Tibial nerve (tissue), 4 donors: Measurements from ENCODE around the gene SCFD1.

Experiments used
- EP300 ChIP-seq, 2 donors: sonication (generic); formaldehyde crosslinking; IDR thresholded peaks; one replicate each; pipeline ENCODE4 v1.6.1; 2017; ENCODE audit warnings: antibody characterized with exemption in 2 of 2, mild to moderate bottlenecking in 1 of 2
- POLR2A ChIP-seq, 2 donors: fragments of 450-650 bp; IDR thresholded peaks; one replicate each; pipeline ENCODE4 v1.6.1; 2017; ENCODE audit warnings: antibody characterized with exemption in 2 of 2, mild to moderate bottlenecking in 2 of 2, moderate library complexity in 2 of 2
- TF ChIP-seq, protein P1 (sequence below), 5 experiments: fragments of 200-600 bp in 3 of 5; fragments of 450-650 bp in 2 of 5; sonication (generic) in 3 of 5; IDR thresholded peaks; one replicate each; pipeline ENCODE4 v1.5.1; 2016 to 2019; ENCODE audit warnings: antibody characterized with exemption in 5 of 5, mild to moderate bottlenecking in 3 of 5, moderate library complexity in 2 of 5

DNA sequence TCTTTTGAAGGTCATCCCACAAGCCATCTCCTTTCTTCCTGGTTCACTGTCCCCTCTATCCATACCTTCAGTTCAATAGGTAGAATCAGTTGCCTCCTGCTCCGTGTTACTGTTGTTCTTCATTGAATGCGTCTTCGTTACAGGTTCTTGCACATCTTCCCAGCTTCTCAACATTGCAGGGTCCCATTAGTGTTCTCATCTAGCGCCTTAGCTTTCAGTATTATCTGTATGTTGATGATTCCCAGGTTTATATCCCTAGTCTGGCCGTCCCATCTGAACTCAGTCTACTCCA is 2.0 kb downstream of the SCFD1 start:
- TF ChIP-seq, protein P1, sequence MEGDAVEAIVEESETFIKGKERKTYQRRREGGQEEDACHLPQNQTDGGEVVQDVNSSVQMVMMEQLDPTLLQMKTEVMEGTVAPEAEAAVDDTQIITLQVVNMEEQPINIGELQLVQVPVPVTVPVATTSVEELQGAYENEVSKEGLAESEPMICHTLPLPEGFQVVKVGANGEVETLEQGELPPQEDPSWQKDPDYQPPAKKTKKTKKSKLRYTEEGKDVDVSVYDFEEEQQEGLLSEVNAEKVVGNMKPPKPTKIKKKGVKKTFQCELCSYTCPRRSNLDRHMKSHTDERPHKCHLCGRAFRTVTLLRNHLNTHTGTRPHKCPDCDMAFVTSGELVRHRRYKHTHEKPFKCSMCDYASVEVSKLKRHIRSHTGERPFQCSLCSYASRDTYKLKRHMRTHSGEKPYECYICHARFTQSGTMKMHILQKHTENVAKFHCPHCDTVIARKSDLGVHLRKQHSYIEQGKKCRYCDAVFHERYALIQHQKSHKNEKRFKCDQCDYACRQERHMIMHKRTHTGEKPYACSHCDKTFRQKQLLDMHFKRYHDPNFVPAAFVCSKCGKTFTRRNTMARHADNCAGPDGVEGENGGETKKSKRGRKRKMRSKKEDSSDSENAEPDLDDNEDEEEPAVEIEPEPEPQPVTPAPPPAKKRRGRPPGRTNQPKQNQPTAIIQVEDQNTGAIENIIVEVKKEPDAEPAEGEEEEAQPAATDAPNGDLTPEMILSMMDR (IDR thresholded peaks at IDR 0.05) = no peak
- TF ChIP-seq POLR2A (IDR thresholded peaks at IDR 0.05) = no peak
- TF ChIP-seq EP300 (IDR thresholded peaks at IDR 0.05) = no peak
